ENCODE measurements around the gene DGLUCY. TPM values are rescaled to one million over a fixed set of nuclear protein-coding genes. Genes with fewer than 3 reads are reported as not detected.

Gene DGLUCY
- total and polyA plus RNA-seq, 2 donors (not counting 1 experiment from before 2014, with no cell fraction given): 91.5 to 103 TPM

- H3K27ac Mint-ChIP-seq: no peak overlapping the region
- H3K79me2 ChIP-seq (ENCODE audit: control insufficient read depth, insufficient read depth, low read length): peaks cover 36% of the 10 kb centered on the region
- peaks cover 5% of the 10 kb centered on the region for H4K20me1 ChIP-seq (ENCODE audit: control insufficient read depth, insufficient read depth, low read length, poor library complexity, severe bottlenecking)
- intact Hi-C loops (cut with micrococcal nuclease): no loop called here
- no peak overlapping the region for H2AFZ ChIP-seq (ENCODE audit: insufficient read depth, low read depth, low read length, poor library complexity, severe bottlenecking)
- TF ChIP-seq EZH2 (IDR thresholded peaks at IDR 0.05; ENCODE audit: borderline replicate concordance, insufficient read depth, low read depth, low read length, poor library complexity, severe bottlenecking): no peak
- TF ChIP-seq, protein P1, sequence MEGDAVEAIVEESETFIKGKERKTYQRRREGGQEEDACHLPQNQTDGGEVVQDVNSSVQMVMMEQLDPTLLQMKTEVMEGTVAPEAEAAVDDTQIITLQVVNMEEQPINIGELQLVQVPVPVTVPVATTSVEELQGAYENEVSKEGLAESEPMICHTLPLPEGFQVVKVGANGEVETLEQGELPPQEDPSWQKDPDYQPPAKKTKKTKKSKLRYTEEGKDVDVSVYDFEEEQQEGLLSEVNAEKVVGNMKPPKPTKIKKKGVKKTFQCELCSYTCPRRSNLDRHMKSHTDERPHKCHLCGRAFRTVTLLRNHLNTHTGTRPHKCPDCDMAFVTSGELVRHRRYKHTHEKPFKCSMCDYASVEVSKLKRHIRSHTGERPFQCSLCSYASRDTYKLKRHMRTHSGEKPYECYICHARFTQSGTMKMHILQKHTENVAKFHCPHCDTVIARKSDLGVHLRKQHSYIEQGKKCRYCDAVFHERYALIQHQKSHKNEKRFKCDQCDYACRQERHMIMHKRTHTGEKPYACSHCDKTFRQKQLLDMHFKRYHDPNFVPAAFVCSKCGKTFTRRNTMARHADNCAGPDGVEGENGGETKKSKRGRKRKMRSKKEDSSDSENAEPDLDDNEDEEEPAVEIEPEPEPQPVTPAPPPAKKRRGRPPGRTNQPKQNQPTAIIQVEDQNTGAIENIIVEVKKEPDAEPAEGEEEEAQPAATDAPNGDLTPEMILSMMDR (IDR thresholded peaks at IDR 0.05): no peak
- no peak overlapping the region for H3K4me3 ChIP-seq (ENCODE audit: control extremely low read depth in 1 of 5, extremely low read depth in 1 of 5, insufficient read depth in 1 of 5, low read depth in 2 of 5, low read length in 4 of 5)
- CTCF ChIA-PET: interaction anchor here (1.0 to 1.6 kb wide), 2 partner anchors 14 to 18 kb away, joined by 3 to 4 read pairs; no protein-coding TSS in a partner anchor
- peaks cover 0 to 3% of the 10 kb centered on the region in 2 donors for H3K4me1 ChIP-seq (ENCODE audit: control insufficient read depth in 2 of 2, insufficient read depth in 2 of 2, low read length in 2 of 2)
- ATAC-seq (ENCODE audit: low read depth): no peak
- peaks cover 4% of the 10 kb centered on the region for H3K4me1 Mint-ChIP-seq
- no peak overlapping the region for H3K4me2 ChIP-seq (replicated peaks; ENCODE audit: low read depth, low read length, poor library complexity, severe bottlenecking)
- no peaks in the 10 kb centered on the region for H3K27me3 ChIP-seq (replicated peaks in 1 of 4; ENCODE audit: control extremely low read depth in 1 of 4, control insufficient read depth in 3 of 4, insufficient read depth in 4 of 4, low read length in 3 of 4)
- H3K27ac ChIP-seq (ENCODE audit: low read length in 2 of 2): no peak overlapping the region
- H3K27me3 Mint-ChIP-seq: no peaks in the 10 kb centered on the region
- no peaks in the 10 kb centered on the region for H3K9me3 Mint-ChIP-seq (ENCODE audit: insufficient read depth)
- no peaks in the 10 kb centered on the region for H3K9me3 ChIP-seq (ENCODE audit: control extremely low read depth in 1 of 3, control insufficient read depth in 2 of 3, insufficient read depth in 1 of 3, low read length in 2 of 3)
- POLR2A ChIA-PET: no interaction called here
- no peak for DNase-seq
- H3K36me3 ChIP-seq (replicated peaks in 1 of 2; ENCODE audit: control extremely low read depth in 1 of 2, control insufficient read depth in 1 of 2, extremely low read depth in 1 of 2, insufficient read depth in 2 of 2, low read length in 1 of 2): peaks cover 5 to 70% of the 10 kb centered on the region in 2 experiments
- WGBS (ENCODE audit: insufficient coverage): 97% methylated on average over 5 of the region's 6 CpGs
- no peak overlapping the region for H3K4me3 Mint-ChIP-seq
- H3K9ac ChIP-seq (ENCODE audit: low read length): no peak overlapping the region
These were observed 46.0 kb downstream of the DGLUCY start for GRCh38 chr14:91159906-91160305.

DNA sequence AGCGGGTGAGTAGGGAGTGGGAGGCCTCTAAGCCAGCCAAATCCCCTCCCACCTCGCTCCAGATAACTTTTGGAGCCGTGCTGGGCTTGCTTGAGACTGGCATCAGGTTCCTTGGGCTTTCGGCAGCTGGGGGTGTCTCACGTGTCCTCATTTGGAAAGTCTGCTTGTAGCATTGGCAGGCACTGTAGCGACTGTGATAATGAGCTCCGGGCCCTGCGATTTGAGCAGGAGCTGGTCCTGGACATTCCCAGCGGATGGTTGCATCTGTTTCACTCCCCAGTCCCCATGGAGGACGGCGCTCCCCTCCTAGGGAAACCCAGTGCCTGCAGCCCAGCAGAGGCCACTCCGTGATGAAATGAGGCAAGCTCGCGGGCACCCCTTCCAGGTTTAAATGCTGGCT is 49.4 kb downstream of the DGLUCY start:
- H3K4me3 Mint-ChIP-seq: no peak overlapping the region
- H3K4me1 ChIP-seq (ENCODE audit: control insufficient read depth in 2 of 2, insufficient read depth in 2 of 2, low read length in 2 of 2): no peaks in the 10 kb centered on the region
- no peak overlapping the region for H3K4me2 ChIP-seq (replicated peaks; ENCODE audit: low read depth, low read length, poor library complexity, severe bottlenecking)
- H3K9me3 ChIP-seq (ENCODE audit: control extremely low read depth in 1 of 3, control insufficient read depth in 2 of 3, insufficient read depth in 1 of 3, low read length in 2 of 3): no peaks in the 10 kb centered on the region
- POLR2A ChIA-PET: no interaction called here
- peaks cover 4% of the 10 kb centered on the region for H3K79me2 ChIP-seq (ENCODE audit: control insufficient read depth, insufficient read depth, low read length)
- H3K27me3 ChIP-seq (replicated peaks in 1 of 4; ENCODE audit: control extremely low read depth in 1 of 4, control insufficient read depth in 3 of 4, insufficient read depth in 4 of 4, low read length in 3 of 4): no peaks in the 10 kb centered on the region
- no peak overlapping the region for H3K27ac ChIP-seq (ENCODE audit: low read length in 2 of 2)
- H4K20me1 ChIP-seq (ENCODE audit: control insufficient read depth, insufficient read depth, low read length, poor library complexity, severe bottlenecking): peaks cover 5% of the 10 kb centered on the region
- WGBS (ENCODE audit: insufficient coverage): 98% methylated on average over 13 of the region's 14 CpGs
- CTCF ChIA-PET: interaction anchor here (2.2 to 2.5 kb wide), 3 partner anchors 10 to 261 kb away, joined by 10 to 11 read pairs (median 10); no protein-coding TSS in a partner anchor
- ATAC-seq (ENCODE audit: low read depth) (no peak), DNase-seq (no peak)
- H3K27me3 Mint-ChIP-seq: no peaks in the 10 kb centered on the region
- H3K27ac Mint-ChIP-seq: no peak overlapping the region
- TF ChIP-seq, protein P1 (IDR thresholded peaks at IDR 0.05): no peak
- TF ChIP-seq EZH2 (IDR thresholded peaks at IDR 0.05; ENCODE audit: borderline replicate concordance, insufficient read depth, low read depth, low read length, poor library complexity, severe bottlenecking): no peak
- H3K9ac ChIP-seq (ENCODE audit: low read length): no peak overlapping the region
- H3K4me1 Mint-ChIP-seq: no peaks in the 10 kb centered on the region
- intact Hi-C loops (cut with micrococcal nuclease): no loop called here
- H3K4me3 ChIP-seq (ENCODE audit: control extremely low read depth in 1 of 5, extremely low read depth in 1 of 5, insufficient read depth in 1 of 5, low read depth in 2 of 5, low read length in 4 of 5): no peak overlapping the region
- H2AFZ ChIP-seq (ENCODE audit: insufficient read depth, low read depth, low read length, poor library complexity, severe bottlenecking): no peak overlapping the region
- H3K9me3 Mint-ChIP-seq (ENCODE audit: insufficient read depth): no peaks in the 10 kb centered on the region
- peaks cover 11 to 83% of the 10 kb centered on the region in 2 experiments for H3K36me3 ChIP-seq (replicated peaks in 1 of 2; ENCODE audit: control extremely low read depth in 1 of 2, control insufficient read depth in 1 of 2, extremely low read depth in 1 of 2, insufficient read depth in 2 of 2, low read length in 1 of 2)
